ENCODE data around the gene CDYL2.

- TF ChIP-seq CTCF (IDR thresholded peaks at IDR 0.05) (no peak), POLR2A (IDR thresholded peaks at IDR 0.05) (no peak)
Measured at GRCh38 chr16:80576343-80576912, 228.0 kb downstream of the CDYL2 start.
